Measurements from ENCODE around the gene LRRC15. TPM values are rescaled to one million over a fixed set of nuclear protein-coding genes. Genes with fewer than 3 reads are reported as not detected.

The LRRC15 gene
- total RNA-seq, 4 donors from 2014 or later: 0.14 to 0.32 TPM; not detected in 2

DNA sequence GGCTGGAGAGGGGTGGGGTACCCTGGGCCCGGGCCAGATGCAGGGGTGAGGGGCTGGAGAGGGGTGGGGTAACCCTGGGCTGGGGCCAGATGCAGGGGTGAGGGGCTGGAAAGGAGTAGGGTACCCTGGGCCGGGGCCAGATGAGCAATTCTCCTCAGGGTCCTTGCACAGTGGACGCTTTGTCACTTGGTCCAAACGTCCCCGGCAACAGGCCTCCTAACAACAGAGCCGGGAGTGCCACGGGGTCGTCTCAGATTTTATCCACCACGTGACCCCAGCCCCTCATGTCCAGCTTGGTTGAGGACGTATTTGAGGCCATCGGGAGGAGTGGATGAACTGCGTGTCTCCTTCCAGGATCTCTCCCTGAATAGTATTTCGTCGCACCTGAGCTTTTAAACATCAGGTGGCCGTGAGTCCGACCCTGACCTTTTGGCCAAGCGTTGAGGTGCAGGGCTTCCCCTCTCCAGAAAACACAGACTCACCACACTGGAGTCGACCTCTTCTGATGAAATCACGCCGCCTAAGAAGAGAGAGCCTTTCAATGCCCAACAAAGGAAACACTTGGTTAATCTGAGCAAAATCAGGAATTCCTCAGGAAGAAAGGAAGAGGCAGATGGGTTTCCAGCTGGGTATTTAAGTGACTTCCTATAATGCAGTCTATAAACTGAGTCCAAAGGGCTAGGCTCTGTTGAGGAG lies 12.8 kb upstream of the LRRC15 start:
- in situ Hi-C loops (cut with MboI; ENCODE audit: low pct_ligation_motif_present in 1 of 4, low pct_unique_long_range_greater_than_20kb in 1 of 4, low sequenced_read_pairs in 3 of 4) (no loop called here), intact Hi-C loops (cut with DNase I; ENCODE audit: low total_unique reads) (no loop called here)
- H3K27me3 ChIP-seq: no peaks in the 10 kb centered on the region
- H3K9me3 ChIP-seq: no peaks in the 10 kb centered on the region
- H3K27ac ChIP-seq: no peak overlapping the region
- DNase-seq: no peak
- H3K4me3 ChIP-seq: no peak overlapping the region
- H3K36me3 ChIP-seq: no peaks in the 10 kb centered on the region
- WGBS, 2 donors (ENCODE audit: low coverage in 1 of 2): 84% methylated on average over 19 of the region's 20 CpGs; no CpG with 5 or more reads in 1 of the 2 donors
- H3K4me1 ChIP-seq: no peaks in the 10 kb centered on the region
- TF ChIP-seq POLR2AphosphoS5 (IDR thresholded peaks at IDR 0.05): no peak
- TF ChIP-seq POLR2A (IDR thresholded peaks at IDR 0.05): no peak
- TF ChIP-seq, protein P1, sequence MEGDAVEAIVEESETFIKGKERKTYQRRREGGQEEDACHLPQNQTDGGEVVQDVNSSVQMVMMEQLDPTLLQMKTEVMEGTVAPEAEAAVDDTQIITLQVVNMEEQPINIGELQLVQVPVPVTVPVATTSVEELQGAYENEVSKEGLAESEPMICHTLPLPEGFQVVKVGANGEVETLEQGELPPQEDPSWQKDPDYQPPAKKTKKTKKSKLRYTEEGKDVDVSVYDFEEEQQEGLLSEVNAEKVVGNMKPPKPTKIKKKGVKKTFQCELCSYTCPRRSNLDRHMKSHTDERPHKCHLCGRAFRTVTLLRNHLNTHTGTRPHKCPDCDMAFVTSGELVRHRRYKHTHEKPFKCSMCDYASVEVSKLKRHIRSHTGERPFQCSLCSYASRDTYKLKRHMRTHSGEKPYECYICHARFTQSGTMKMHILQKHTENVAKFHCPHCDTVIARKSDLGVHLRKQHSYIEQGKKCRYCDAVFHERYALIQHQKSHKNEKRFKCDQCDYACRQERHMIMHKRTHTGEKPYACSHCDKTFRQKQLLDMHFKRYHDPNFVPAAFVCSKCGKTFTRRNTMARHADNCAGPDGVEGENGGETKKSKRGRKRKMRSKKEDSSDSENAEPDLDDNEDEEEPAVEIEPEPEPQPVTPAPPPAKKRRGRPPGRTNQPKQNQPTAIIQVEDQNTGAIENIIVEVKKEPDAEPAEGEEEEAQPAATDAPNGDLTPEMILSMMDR (IDR thresholded peaks at IDR 0.05): no peak
- no peak for TF ChIP-seq EP300 (IDR thresholded peaks at IDR 0.05; ENCODE audit: low read depth)

DNA sequence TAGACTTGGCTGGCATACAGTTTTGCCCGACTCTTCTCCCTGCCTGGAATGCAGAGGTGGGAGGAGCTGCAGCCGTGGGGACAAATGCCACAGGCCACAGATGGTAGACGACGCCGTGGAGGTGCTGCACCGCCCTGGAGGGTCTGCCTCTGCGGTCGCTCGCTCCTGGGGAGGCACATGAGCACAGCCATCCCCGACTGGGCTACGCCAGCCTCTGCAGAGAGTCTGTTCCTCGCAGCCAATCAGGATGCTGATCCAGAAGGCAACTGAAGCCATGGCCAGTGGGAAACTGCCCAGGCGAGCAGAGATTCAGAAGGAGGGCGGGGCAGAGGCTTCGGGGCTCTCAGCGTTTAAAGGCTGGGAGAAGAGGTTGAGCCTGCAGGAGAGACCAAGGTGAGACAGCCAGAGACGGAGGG lies 11.9 kb upstream of the LRRC15 start:
- no peak for DNase-seq
- Histone ChIP-seq H3K27me3 (no peaks in the 10 kb centered on the region), H3K36me3 (no peaks in the 10 kb centered on the region), H3K9me3 (no peaks in the 10 kb centered on the region), H3K4me3 (no peak overlapping the region), H3K27ac (no peak overlapping the region), H3K4me1 (no peaks in the 10 kb centered on the region)
- no peak for TF ChIP-seq EP300 (IDR thresholded peaks at IDR 0.05; ENCODE audit: low read depth)
- no peak for TF ChIP-seq POLR2AphosphoS5 (IDR thresholded peaks at IDR 0.05)
- TF ChIP-seq, protein P1 (IDR thresholded peaks at IDR 0.05): no peak
- TF ChIP-seq POLR2A (IDR thresholded peaks at IDR 0.05): no peak
- in situ Hi-C loops (cut with MboI; ENCODE audit: low pct_ligation_motif_present in 1 of 4, low pct_unique_long_range_greater_than_20kb in 1 of 4, low sequenced_read_pairs in 3 of 4): no loop called here
- intact Hi-C loops (cut with DNase I; ENCODE audit: low total_unique reads): no loop called here
- 45 to 66% methylated on average over 2 to 17 of the region's 17 CpGs for WGBS, 2 donors (ENCODE audit: low coverage in 1 of 2)

DNA sequence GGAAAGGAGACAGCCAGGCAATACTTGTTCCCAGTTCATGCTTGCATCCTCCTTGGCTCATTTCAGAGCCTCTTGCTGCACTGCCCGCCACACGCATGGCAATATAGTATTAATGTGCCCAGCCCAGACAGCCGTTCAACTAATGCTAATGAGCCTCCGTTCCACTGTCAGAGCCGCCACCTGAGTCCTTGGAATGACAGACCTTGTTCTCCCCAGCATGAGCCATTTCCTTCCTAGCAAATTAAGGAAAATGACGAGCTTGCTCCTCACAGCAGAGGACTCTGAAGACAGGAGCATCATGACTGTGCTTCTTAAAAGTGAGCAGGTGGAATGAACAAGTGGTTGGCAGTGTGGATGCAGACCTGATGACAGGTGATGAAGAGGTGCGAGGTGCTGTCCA lies 10.8 kb upstream of the LRRC15 start:
- Histone ChIP-seq H3K27ac (no peak overlapping the region), H3K4me1 (no peaks in the 10 kb centered on the region), H3K4me3 (no peak overlapping the region), H3K27me3 (no peaks in the 10 kb centered on the region), H3K36me3 (no peaks in the 10 kb centered on the region), H3K9me3 (no peaks in the 10 kb centered on the region)
- no peak for DNase-seq
- TF ChIP-seq POLR2A (IDR thresholded peaks at IDR 0.05): no peak
- TF ChIP-seq, protein P1 (IDR thresholded peaks at IDR 0.05): no peak
- TF ChIP-seq EP300 (IDR thresholded peaks at IDR 0.05; ENCODE audit: low read depth): no peak
- TF ChIP-seq POLR2AphosphoS5 (IDR thresholded peaks at IDR 0.05): no peak
- in situ Hi-C loops (cut with MboI; ENCODE audit: low pct_ligation_motif_present in 1 of 4, low pct_unique_long_range_greater_than_20kb in 1 of 4, low sequenced_read_pairs in 3 of 4): no loop called here
- WGBS, 2 donors (ENCODE audit: low coverage in 1 of 2): 88 to 100% methylated on average over 2 to 7 of the region's 7 CpGs
- intact Hi-C loops (cut with DNase I; ENCODE audit: low total_unique reads): no loop called here

DNA sequence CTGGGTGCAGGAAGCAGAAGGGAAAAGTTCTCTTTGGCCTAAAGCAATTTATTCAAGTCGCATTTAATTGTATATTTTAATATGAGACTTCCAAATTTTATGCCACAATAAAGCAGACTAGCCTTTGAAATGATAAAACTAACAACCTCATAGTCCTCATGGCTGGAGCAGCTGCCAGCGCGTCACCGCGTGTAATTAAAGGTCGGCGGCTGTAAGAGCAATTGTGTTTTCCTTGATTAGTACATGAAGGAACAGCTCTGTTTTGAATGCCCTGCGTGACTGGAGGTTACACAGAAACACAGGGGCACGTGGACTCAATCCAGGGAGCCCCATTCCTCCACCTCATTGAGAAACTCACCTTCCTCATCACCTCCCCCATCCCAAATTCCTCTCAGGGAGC lies 10.1 kb upstream of the LRRC15 start:
- Histone ChIP-seq H3K27ac (no peak overlapping the region), H3K9me3 (no peaks in the 10 kb centered on the region), H3K27me3 (no peaks in the 10 kb centered on the region), H3K4me3 (no peak overlapping the region), H3K4me1 (no peaks in the 10 kb centered on the region), H3K36me3 (no peaks in the 10 kb centered on the region)
- 29 to 63% methylated on average over 3 to 9 of the region's 9 CpGs for WGBS, 2 donors (ENCODE audit: low coverage in 1 of 2)
- in situ Hi-C loops (cut with MboI; ENCODE audit: low pct_ligation_motif_present in 1 of 4, low pct_unique_long_range_greater_than_20kb in 1 of 4, low sequenced_read_pairs in 3 of 4) (no loop called here), intact Hi-C loops (cut with DNase I; ENCODE audit: low total_unique reads) (no loop called here)
- DNase-seq: no peak
- no peak for TF ChIP-seq EP300 (IDR thresholded peaks at IDR 0.05; ENCODE audit: low read depth)
- TF ChIP-seq, protein P1 (IDR thresholded peaks at IDR 0.05): no peak
- TF ChIP-seq POLR2AphosphoS5 (IDR thresholded peaks at IDR 0.05): no peak
- no peak for TF ChIP-seq POLR2A (IDR thresholded peaks at IDR 0.05)

Data from transverse colon (tissue), 4 donors.